ENCODE measurements around the gene ST6GALNAC6.

The ST6GALNAC6 gene

GRCh38 chr9:127880143-127880542, 19.3 kb downstream of the ST6GALNAC6 start:
- H3K27ac ChIP-seq = no peak overlapping the region

GRCh38 chr9:127878652-127879390, 20.6 kb downstream of the ST6GALNAC6 start:
- TF ChIP-seq ZFX (IDR thresholded peaks at IDR 0.05; ENCODE audit: borderline replicate concordance) (no peak), CTCF (IDR thresholded peaks at IDR 0.05) (no peak)
- 0 out of 2 replicates have a peak overlapping the region, but pooled peaks have one; percentile 62 for H3K27ac ChIP-seq

More at GRCh38 chr9:127880143-127880542, 19.3 kb downstream of the ST6GALNAC6 start:
- no peak for TF ChIP-seq ZFX (IDR thresholded peaks at IDR 0.05; ENCODE audit: borderline replicate concordance)
- TF ChIP-seq CTCF (IDR thresholded peaks at IDR 0.05) = no peak

- peak overlapping the region; percentile 62 for H3K27ac ChIP-seq
- TF ChIP-seq ZFX (IDR thresholded peaks at IDR 0.05; ENCODE audit: borderline replicate concordance) = no peak
- TF ChIP-seq CTCF (IDR thresholded peaks at IDR 0.05) = no peak
Observed at GRCh38 chr9:127878001-127878651, 21.3 kb downstream of the ST6GALNAC6 start.

- TF ChIP-seq ZFX (IDR thresholded peaks at IDR 0.05; ENCODE audit: borderline replicate concordance) (no peak), CTCF (IDR thresholded peaks at IDR 0.05) (no peak)
- H3K27ac ChIP-seq = peak within 1 kb of the TSS; percentile 62
Observed at GRCh38 chr9:127877566-127877998, 21.8 kb downstream of the ST6GALNAC6 start, which contains the start of gene AK1. Gene AK1 (minus strand): TSS chr9:127877675. CDS start chr9:127874617, 3,058 bp downstream.

DNA sequence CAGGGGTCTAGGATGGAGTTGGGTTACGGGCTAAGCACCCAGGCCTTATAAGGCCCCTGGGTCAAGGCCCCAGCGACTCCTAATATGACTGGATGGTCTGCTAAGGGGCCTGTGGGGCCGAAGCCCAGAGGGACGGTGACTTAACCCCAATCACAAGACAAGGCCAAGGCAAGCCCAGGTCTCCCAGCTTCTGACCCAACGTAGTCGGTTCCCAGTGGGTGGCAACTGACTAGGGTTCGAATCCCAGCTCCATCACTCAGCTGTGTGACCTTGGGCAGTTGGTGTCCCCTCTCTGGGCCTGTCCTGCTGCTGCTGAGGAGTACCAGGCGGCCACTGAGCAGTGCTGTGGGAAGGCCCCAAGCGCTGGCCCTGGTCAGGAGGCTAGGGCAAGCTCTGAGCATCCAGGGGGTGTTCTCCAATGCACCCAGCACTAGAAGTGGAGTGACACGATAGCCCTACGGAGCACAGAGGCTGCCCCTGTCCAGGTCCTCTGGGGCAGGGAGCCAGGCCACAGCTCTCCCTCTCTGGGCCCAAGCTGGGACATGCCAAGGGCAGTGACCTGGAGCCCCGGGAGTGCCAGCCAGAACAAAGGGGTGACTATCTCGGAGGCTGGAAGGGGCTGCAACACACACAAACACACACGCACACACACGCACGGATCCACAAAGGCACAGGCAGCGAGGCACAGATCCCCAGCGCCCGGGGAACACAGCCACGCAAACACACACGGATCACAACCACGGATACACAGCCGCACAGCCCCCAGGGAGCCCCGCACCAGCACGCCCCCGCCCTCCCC, 22.4 kb downstream of the ST6GALNAC6 start:
- no peak for TF ChIP-seq CTCF (IDR thresholded peaks at IDR 0.05)
- no peak for TF ChIP-seq ZFX (IDR thresholded peaks at IDR 0.05; ENCODE audit: borderline replicate concordance)
- H3K27ac ChIP-seq = peak overlapping the region; percentile 62

DNA sequence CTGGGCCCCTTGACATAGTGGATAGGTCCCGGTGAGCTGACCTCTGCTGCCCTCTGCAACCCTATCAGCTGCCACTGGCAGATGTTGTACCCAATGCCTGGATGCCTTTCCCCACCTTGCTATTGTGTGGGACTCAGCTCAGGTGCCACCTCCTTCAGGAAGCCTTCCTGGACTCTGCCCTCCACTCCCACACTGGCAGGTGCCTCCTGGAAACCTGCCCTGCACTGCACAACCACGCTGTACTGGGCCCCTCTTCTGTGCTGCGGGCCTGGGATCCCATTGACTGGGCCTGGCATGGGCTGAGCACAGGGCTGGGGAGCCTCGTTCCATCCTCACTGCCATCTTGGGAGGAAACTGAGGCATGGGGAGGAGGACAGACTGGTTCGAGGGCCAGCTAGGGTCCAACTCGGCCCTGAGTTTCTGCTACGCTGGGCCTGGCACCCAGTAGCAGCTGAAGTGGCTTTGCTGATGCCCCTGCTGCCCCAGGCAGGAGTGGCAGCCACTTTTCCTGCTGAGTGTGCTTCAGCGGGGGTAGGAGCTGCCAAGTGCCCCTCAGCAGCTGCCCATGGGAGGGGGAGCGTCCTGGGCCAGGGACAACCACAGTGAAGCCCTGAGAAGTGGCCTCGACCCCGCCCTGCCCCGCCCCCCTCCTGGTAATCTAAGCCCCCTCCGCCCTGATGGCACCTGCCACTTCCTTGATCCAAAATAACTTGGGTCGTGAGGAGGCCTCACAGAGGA, 23.2 kb downstream of the ST6GALNAC6 start:
- TF ChIP-seq ZFX (IDR thresholded peaks at IDR 0.05; ENCODE audit: borderline replicate concordance) (no peak), CTCF (IDR thresholded peaks at IDR 0.05) (no peak)
- peak overlapping the region; percentile 62; the same call in 1 of the 2 replicates for H3K27ac ChIP-seq

All from 22Rv1 (cell line).